Right cardiac atrium (tissue), 5 donors: ENCODE data around the gene FRAT2. TPM values are rescaled to one million over a fixed set of nuclear protein-coding genes. Genes with fewer than 3 reads are reported as not detected.
"Not testable (repeated sequence)": the region's sequence is repeated elsewhere in the genome, so short reads cannot be mapped to it uniquely, and the experiment has no call there.

Experiments
- ATAC-seq, 2 donors: fragments of 200-7000 bp; cut with Tn5 transposase; one replicate each; pipeline versions ENCODE4 v1.8.0 to v1.9.1; 2020; ENCODE audit warnings: moderate library complexity in 2 of 2, mild to moderate bottlenecking in 1 of 2
- DNase-seq, 3 donors: peaks; one replicate each; pipeline ENCODE4 v3.0.0-alpha.2; 2020
- H3K27ac ChIP-seq: one replicate; pipeline ENCODE4 v1.5.1; 2013; ENCODE audit warnings: mild to moderate bottlenecking, low read length, control low read depth, moderate library complexity
- H3K27me3 ChIP-seq: one replicate; pipeline ENCODE4 v1.6.1; 2013; ENCODE audit not compliant: control insufficient read depth, insufficient read depth
- H3K4me1 ChIP-seq: one replicate; pipeline ENCODE4 v1.6.1; 2013; ENCODE audit warnings: low read length; ENCODE audit not compliant: control insufficient read depth, insufficient read depth
- H3K4me3 ChIP-seq: one replicate; pipeline ENCODE4 v1.5.1; 2013; ENCODE audit warnings: low read length, control low read depth
- H3K9me3 ChIP-seq: one replicate; pipeline ENCODE4 v1.6.1; 2013; ENCODE audit warnings: low read length; ENCODE audit not compliant: control insufficient read depth
- WGBS: extraction: QIAGEN DNeasy Blood & Tissue Kit; methylation state at CpG from one replicate; pipeline ENCODE4 v1.1.7; 2013; 5-methylcytosine and 5-hydroxymethylcytosine counted together
- intact Hi-C, 4 donors: fragments of 100-400 bp; cut with DNase I; formaldehyde crosslinking; loops; one replicate each; pipeline versions ENCODE4 v1.11.0 to v1.14.0; 2022 to 2023
- polyA plus RNA-seq: library from polyadenylated mRNA; stranded (reverse); fragments of 200-250 nt; gene quantifications from one replicate; pipeline ENCODE4 v1.2.3, GENCODE V29; 2013
- total RNA-seq, 4 donors: library from RNA; stranded (reverse); fragmentation: NEBNext Ultra II Directional; extraction: Animal tissue kit (Norgen Biotek cat#: 25700); gene quantifications; one replicate each; pipeline ENCODE4 v1.2.1, GENCODE V29; 2021
- donor health status: healthy with polysubstance abuse.
- donor health status: DM: no; HTN: yes; CAD: no.
- donor health status: DM: no; HTN: no; CAD: no.
- donor health status: DM: no; HTN: yes; CAD: no; lungs with severe emphysema.
- donor health status: DM: yes; HTN: yes; CAD: no.

The FRAT2 gene
- total and polyA plus RNA-seq, 5 donors: 3.4 to 7.6 (median 7.4) TPM

- not testable (repeated sequence) for H3K4me1 ChIP-seq, ATAC-seq, H3K9me3 ChIP-seq, DNase-seq, H3K4me3 ChIP-seq, H3K27ac ChIP-seq, H3K27me3 ChIP-seq
- 93% methylated on average over 17 of the region's 17 CpGs for WGBS
- intact Hi-C loops: loop anchor here in 1 of 4 donors (5.0 kb wide), 1 partner anchor 42 kb away; the partner anchor contains the start of gene FRAT2
Observed at GRCh38 chr10:97290576-97291356, 43.8 kb downstream of the FRAT2 start.

- intact Hi-C loops: loop anchor here in 1 of 4 donors (5.0 kb wide), 1 partner anchor 42 kb away; the partner anchor contains the start of gene FRAT2
- not testable (repeated sequence) for H3K27me3 ChIP-seq, DNase-seq, H3K4me1 ChIP-seq, ATAC-seq, H3K27ac ChIP-seq, H3K9me3 ChIP-seq, H3K4me3 ChIP-seq
- 92% methylated on average over 13 of the region's 13 CpGs for WGBS
Observed at GRCh38 chr10:97290076-97290475, 44.5 kb downstream of the FRAT2 start.

Other genes starting within 250 kb of the FRAT2 start
- gene SLIT1, start 148.8 kb downstream of the FRAT2 start, total RNA-seq: under 1 TPM; 0.11 to 0.29 (median 0.17) TPM
- 0.16 TPM for gene SLIT1, start 148.8 kb downstream of the FRAT2 start, polyA plus RNA-seq
- gene ARHGAP19, start 42.1 kb downstream of the FRAT2 start, total RNA-seq: 1 to 10 TPM; 3.6 to 6.3 (median 5.3) TPM
- 2.4 TPM for gene ARHGAP19, start 42.1 kb downstream of the FRAT2 start, polyA plus RNA-seq
- 1 to 10 TPM; 1.6 to 6.6 (median 6.1) TPM for gene FRAT1, start 15.5 kb downstream of the FRAT2 start, total RNA-seq
- 2.7 TPM for gene FRAT1, start 15.5 kb downstream of the FRAT2 start, polyA plus RNA-seq
- gene RRP12, start 66.6 kb upstream of the FRAT2 start, total RNA-seq: 10 to 100 TPM; 10.8 to 21.2 (median 14.2) TPM
- 18.4 TPM for gene RRP12, start 66.6 kb upstream of the FRAT2 start, polyA plus RNA-seq
- 100 to 1,000 TPM; 245 to 330 (median 314) TPM for gene PGAM1, start 91.5 kb upstream of the FRAT2 start, total RNA-seq
- 204 TPM for gene PGAM1, start 91.5 kb upstream of the FRAT2 start, polyA plus RNA-seq
- 10 to 100 TPM; 19.8 to 22.1 (median 21.1) TPM for gene EXOSC1, start 111.3 kb upstream of the FRAT2 start, total RNA-seq
- gene EXOSC1, start 111.3 kb upstream of the FRAT2 start, polyA plus RNA-seq: 35.2 TPM
- gene ZDHHC16, start 111.4 kb upstream of the FRAT2 start, total RNA-seq: 10 to 100 TPM; 18.9 to 28.6 (median 23.8) TPM
- 23.4 TPM for gene ZDHHC16, start 111.4 kb upstream of the FRAT2 start, polyA plus RNA-seq
- 10 to 100 TPM; 32.8 to 40.0 (median 36.8) TPM for gene MMS19, start 163.7 kb upstream of the FRAT2 start, total RNA-seq
- 33.7 TPM for gene MMS19, start 163.7 kb upstream of the FRAT2 start, polyA plus RNA-seq
- gene UBTD1, start 164.2 kb upstream of the FRAT2 start, total RNA-seq: 10 to 100 TPM; 24.8 to 27.6 (median 25.8) TPM
- 42.1 TPM for gene UBTD1, start 164.2 kb upstream of the FRAT2 start, polyA plus RNA-seq
- gene ANKRD2, start 238.1 kb upstream of the FRAT2 start, total RNA-seq: 10 to 100 TPM in 3 of 4 donors, 1 to 10 TPM in 1; 9.9 to 19.3 (median 17.8) TPM
- 67.6 TPM for gene ANKRD2, start 238.1 kb upstream of the FRAT2 start, polyA plus RNA-seq
- 10 to 100 TPM in 3 of 4 donors, 1 to 10 TPM in 1; 4.4 to 13.4 (median 11.7) TPM for gene HOGA1, start 249.7 kb upstream of the FRAT2 start, total RNA-seq
- 15.0 TPM for gene HOGA1, start 249.7 kb upstream of the FRAT2 start, polyA plus RNA-seq